Measurements from ENCODE around the gene SLC5A3.

GRCh38 chr21:34024374-34024693 lies 49.0 kb upstream of the SLC5A3 start:
- TF ChIP-seq CTCF (IDR thresholded peaks at IDR 0.05 in 8 of 11, conservative IDR thresholded peaks at IDR 0.05 in 3 of 11) (no peak), POLR2A (IDR thresholded peaks at IDR 0.05) (no peak)
